ENCODE measurements around the gene EPS8L3. TPM values are rescaled to one million over a fixed set of nuclear protein-coding genes. Genes with fewer than 3 reads are reported as not detected.
"Not testable (repeated sequence)": the region's sequence is repeated elsewhere in the genome, so short reads cannot be mapped to it uniquely, and the experiment has no call there.

The EPS8L3 gene
- total RNA-seq, 1 experiment from 2014 or later = 0.17 TPM

DNA sequence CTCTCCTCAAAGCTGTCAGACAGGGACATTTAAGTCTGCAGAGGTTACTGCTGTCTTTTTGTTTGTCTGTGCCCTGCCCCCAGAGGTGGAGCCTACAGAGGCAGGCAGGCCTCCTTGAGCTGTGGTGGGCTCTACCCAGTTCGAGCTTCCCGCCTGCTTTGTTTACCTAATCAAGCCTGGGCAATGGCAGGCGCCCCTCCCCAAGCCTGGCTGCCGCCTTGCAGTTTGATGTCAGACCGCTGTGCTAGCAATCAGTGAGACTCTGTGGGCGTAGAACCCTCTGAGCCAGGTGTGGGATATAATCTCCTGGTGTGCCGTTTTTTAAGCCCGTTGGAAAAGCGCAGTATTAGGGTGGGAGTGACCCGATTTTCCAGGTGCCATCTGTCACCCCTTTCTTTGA is 15.4 kb downstream of the EPS8L3 start:
- ATAC-seq; H3K4me3 Mint-ChIP-seq; H3K4me1 Mint-ChIP-seq; POLR2A ChIA-PET; DNase-seq (ENCODE audit: low spot score); H3K27ac Mint-ChIP-seq; H3K36me3 Mint-ChIP-seq: not testable (repeated sequence)
- Mint-ChIP-seq H3K27me3 (ENCODE audit: low read depth) (peaks cover 32% of the 10 kb centered on the region), H3K9me3 (peaks cover 29% of the 10 kb centered on the region)
- CTCF ChIA-PET = interaction anchor here (2.8 kb wide), 1 partner anchor 108 kb away, joined by 8 read pairs; no protein-coding TSS in a partner anchor

GRCh38 chr1:109740615-109741373 is 22.9 kb downstream of the EPS8L3 start, which contains the start of gene GSTM3:
Gene GSTM3, minus strand, starts transcription at chr1:109741038. Its CDS starts 751 bp downstream, at chr1:109740287.
- POLR2A ChIA-PET = no interaction called here
- TF ChIP-seq CREB1 (CRISPR knock-in tag; IDR thresholded peaks at IDR 0.05) (no peak), SMAD3 (CRISPR knock-in tag; IDR thresholded peaks at IDR 0.05; ENCODE audit: borderline replicate concordance) (no peak), ETV6 (CRISPR knock-in tag; IDR thresholded peaks at IDR 0.05) (no peak), ESRRA (CRISPR knock-in tag; IDR thresholded peaks at IDR 0.05; ENCODE audit: borderline replicate concordance) (no peak), ZBTB21 (CRISPR knock-in tag; IDR thresholded peaks at IDR 0.05; ENCODE audit: borderline replicate concordance) (no peak), TCF7 (CRISPR knock-in tag; IDR thresholded peaks at IDR 0.05; ENCODE audit: low read depth) (0 out of 2 replicates have a peak, but pooled peaks have one; percentile 9)
- Mint-ChIP-seq H3K9me3 (no peaks in the 10 kb centered on the region), H3K36me3 (no peaks in the 10 kb centered on the region), H3K27ac (no peak within 1 kb of the TSS), H3K27me3 (ENCODE audit: low read depth) (peaks cover 75% of the 10 kb centered on the region), H3K4me3 (peak within 1 kb of the TSS; percentile 64), H3K4me1 (peaks cover 9% of the 10 kb centered on the region)
- CTCF ChIA-PET = interaction anchor here (1.2 to 2.7 kb wide), 5 partner anchors 50 to 243 kb away, joined by 4 to 26 read pairs (median 5); partner anchors contain the start of gene AHCYL1
- ATAC-seq (peak; percentile 52), DNase-seq (ENCODE audit: low spot score) (no peak)

DNA sequence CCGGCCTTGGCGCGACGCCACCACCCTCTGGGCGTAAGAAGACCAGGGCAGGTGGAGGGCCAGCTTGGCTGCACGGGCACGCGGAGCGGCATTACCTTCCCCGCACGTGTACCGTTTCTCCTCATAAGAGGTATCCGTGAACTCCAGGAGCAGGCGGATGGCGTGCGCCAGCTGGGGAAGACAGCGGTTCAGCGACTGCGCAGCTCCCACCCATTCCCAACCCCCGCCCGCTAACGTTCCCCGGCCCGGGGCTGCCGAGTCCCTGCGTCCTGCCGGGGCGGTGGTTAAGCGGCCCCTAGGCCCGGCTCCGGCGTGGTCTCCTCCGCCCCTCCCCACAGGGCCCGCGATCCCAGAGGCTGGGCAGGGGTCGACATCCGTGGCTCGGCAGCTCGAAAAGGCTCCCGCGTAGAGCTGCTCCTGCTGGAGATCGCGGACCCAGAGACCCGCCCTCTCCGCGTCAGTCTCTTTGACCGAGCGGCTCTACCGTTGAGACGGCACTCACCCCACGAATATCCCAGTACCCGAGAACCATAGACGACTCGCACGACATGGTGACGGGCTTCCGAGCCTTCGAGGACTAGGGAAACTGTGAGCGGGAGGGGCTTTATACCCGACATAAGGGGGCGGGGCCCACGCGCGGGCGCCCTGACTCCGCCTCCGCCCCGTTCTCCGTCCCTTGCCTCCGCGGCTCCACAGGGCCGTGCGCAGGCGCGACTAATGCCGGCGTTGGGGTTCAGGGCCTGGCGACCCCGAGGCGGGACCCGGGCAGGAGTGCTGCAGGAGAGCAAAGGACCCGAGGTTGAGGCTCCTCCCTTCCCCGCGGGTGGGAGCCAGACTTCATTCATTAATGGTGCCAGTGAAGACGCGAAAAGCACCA is 23.7 kb downstream of the EPS8L3 start:
- peak; percentile 72 for DNase-seq (ENCODE audit: low spot score)
- Mint-ChIP-seq H3K4me3 (peak overlapping the region; percentile 64), H3K27me3 (ENCODE audit: low read depth) (peaks cover 70% of the 10 kb centered on the region), H3K36me3 (no peaks in the 10 kb centered on the region), H3K9me3 (no peaks in the 10 kb centered on the region), H3K4me1 (peaks cover 9% of the 10 kb centered on the region), H3K27ac (no peak overlapping the region)
- TF ChIP-seq CREM (CRISPR knock-in tag; IDR thresholded peaks at IDR 0.05) (0 out of 2 replicates have a peak, but pooled peaks have one; percentile 49), TP53 (CRISPR knock-in tag; IDR thresholded peaks at IDR 0.05) (no peak), FOXP1 (CRISPR knock-in tag; IDR thresholded peaks at IDR 0.05; ENCODE audit: borderline replicate concordance) (0 out of 2 replicates have a peak, but pooled peaks have one; percentile 45), TCF7 (CRISPR knock-in tag; IDR thresholded peaks at IDR 0.05; ENCODE audit: low read depth) (0 out of 2 replicates have a peak, but pooled peaks have one; percentile 44), SP1 (CRISPR knock-in tag; conservative IDR thresholded peaks at IDR 0.05) (peak; percentile 88), GABPB1 (CRISPR knock-in tag; IDR thresholded peaks at IDR 0.05) (peak; percentile 35), AR (CRISPR knock-in tag; IDR thresholded peaks at IDR 0.05) (no peak), NFE2L1 (CRISPR knock-in tag; IDR thresholded peaks at IDR 0.05) (0 out of 2 replicates have a peak, but pooled peaks have one; percentile 24), ZNF232 (CRISPR knock-in tag; IDR thresholded peaks at IDR 0.05) (0 out of 2 replicates have a peak, but pooled peaks have one; percentile 15), KAT7 (CRISPR knock-in tag; IDR thresholded peaks at IDR 0.05; ENCODE audit: borderline replicate concordance) (no peak)
- TF ChIP-seq, protein P1, sequence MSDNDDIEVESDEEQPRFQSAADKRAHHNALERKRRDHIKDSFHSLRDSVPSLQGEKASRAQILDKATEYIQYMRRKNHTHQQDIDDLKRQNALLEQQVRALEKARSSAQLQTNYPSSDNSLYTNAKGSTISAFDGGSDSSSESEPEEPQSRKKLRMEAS (CRISPR knock-in tag; IDR thresholded peaks at IDR 0.05) = peak; percentile 63
- TF ChIP-seq, protein P2, sequence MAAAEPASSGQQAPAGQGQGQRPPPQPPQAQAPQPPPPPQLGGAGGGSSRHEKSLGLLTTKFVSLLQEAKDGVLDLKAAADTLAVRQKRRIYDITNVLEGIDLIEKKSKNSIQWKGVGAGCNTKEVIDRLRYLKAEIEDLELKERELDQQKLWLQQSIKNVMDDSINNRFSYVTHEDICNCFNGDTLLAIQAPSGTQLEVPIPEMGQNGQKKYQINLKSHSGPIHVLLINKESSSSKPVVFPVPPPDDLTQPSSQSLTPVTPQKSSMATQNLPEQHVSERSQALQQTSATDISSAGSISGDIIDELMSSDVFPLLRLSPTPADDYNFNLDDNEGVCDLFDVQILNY (CRISPR knock-in tag; IDR thresholded peaks at IDR 0.05) = peak; percentile 47; the same call in 1 of the 2 replicates
- ATAC-seq = peak; percentile 88
- ChIA-PET POLR2A (interaction anchor here (0.6 kb wide), 1 partner anchor 53 kb away, joined by 3 read pairs; no protein-coding TSS in a partner anchor), CTCF (interaction anchor here (0.6 to 2.7 kb wide), 14 partner anchors 34 to 366 kb away, joined by 3 to 26 read pairs (median 4); partner anchors contain the start of gene AHCYL1)
